AG04449 (cell line): Measurements from ENCODE around the gene MTRF1L.

Source experiments
- CTCF ChIA-PET: fragments of 350-600 bp; formaldehyde crosslinking; extraction: SDS; loops from one replicate; lab custom pipeline; 2021; ENCODE audit warnings: antibody characterized with exemption; lab: Yijun Ruan, JAX
- POLR2A ChIA-PET: fragments of 400-600, 350-600 bp; formaldehyde crosslinking; extraction: SDS; loops from one replicate; lab custom pipeline; 2020; ENCODE audit warnings: antibody characterized with exemption, inconsistent platforms; lab: Yijun Ruan, JAX
- DNase-seq: peaks from one replicate; pipeline ENCODE4 v3.0.0-alpha.2; 2010; ENCODE audit warnings: low read depth, low spot score
- H3K4me3 ChIP-seq: 2 replicates; pipeline ENCODE4 v1.5.1; 2011; ENCODE audit warnings: low read depth, mild to moderate bottlenecking, control low read depth, low read length
- TF ChIP-seq, protein P1 (sequence below): IDR thresholded peaks from one replicate; pipeline ENCODE4 v1.5.1; 2011; ENCODE audit warnings: mild to moderate bottlenecking, moderate library complexity, low read length, control low read depth, inconsistent platforms; ENCODE audit not compliant: insufficient read depth; ENCODE audit errors: missing control alignments

Gene MTRF1L

DNA sequence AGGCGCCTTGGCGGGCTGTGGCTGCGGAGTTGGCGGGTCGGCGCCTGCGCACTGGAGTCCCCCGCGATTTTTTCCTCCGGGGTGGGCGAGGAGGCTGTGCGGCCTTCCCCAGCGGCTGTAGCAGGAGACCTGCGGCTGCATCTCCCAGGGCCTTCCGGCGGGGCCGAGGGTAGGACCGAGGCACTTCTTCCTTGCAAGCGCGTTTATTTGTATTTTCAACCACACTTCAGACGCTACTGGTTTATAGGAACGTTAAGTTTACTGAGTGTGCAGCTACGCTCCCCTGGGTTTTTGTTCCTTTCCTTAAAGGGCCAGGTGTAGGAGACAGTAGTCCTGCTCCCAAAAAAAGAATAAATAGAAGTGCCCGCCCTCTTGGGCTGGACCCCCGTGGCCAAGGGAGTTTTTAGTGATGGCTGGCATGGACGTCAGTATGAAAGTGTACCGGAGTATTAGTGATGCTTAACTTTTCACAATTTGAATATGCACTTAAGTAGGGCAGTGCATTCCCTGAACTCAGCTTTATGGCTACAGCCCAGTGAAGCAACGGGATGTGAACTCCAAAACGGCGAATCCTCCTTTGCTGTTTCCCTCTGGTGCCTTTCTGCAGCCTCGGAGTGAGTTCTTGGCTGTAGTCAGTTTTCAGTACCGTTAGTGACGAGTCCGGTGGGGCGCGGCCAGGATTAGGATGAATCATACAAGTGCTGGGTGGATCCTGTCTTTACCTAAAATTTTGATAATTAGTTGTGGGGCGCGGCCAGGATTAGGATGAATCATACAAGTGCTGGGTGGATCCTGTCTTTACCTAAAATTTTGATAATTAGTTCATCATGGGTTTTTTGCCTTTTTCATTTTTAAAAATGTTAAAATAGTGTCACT lies 18.6 kb downstream of the MTRF1L start:
- ChIA-PET CTCF (interaction anchor here (0.7 to 1.5 kb wide), 4 partner anchors 11 to 42 kb away, joined by 3 to 4 read pairs (median 4); no protein-coding TSS in a partner anchor), POLR2A (interaction anchor here (1.2 to 1.7 kb wide), 2 partner anchors 16 to 18 kb away, joined by 3 to 10 read pairs; partner anchors contain the start of gene MTRF1L)
- TF ChIP-seq, protein P1, sequence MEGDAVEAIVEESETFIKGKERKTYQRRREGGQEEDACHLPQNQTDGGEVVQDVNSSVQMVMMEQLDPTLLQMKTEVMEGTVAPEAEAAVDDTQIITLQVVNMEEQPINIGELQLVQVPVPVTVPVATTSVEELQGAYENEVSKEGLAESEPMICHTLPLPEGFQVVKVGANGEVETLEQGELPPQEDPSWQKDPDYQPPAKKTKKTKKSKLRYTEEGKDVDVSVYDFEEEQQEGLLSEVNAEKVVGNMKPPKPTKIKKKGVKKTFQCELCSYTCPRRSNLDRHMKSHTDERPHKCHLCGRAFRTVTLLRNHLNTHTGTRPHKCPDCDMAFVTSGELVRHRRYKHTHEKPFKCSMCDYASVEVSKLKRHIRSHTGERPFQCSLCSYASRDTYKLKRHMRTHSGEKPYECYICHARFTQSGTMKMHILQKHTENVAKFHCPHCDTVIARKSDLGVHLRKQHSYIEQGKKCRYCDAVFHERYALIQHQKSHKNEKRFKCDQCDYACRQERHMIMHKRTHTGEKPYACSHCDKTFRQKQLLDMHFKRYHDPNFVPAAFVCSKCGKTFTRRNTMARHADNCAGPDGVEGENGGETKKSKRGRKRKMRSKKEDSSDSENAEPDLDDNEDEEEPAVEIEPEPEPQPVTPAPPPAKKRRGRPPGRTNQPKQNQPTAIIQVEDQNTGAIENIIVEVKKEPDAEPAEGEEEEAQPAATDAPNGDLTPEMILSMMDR, result no peak

DNA sequence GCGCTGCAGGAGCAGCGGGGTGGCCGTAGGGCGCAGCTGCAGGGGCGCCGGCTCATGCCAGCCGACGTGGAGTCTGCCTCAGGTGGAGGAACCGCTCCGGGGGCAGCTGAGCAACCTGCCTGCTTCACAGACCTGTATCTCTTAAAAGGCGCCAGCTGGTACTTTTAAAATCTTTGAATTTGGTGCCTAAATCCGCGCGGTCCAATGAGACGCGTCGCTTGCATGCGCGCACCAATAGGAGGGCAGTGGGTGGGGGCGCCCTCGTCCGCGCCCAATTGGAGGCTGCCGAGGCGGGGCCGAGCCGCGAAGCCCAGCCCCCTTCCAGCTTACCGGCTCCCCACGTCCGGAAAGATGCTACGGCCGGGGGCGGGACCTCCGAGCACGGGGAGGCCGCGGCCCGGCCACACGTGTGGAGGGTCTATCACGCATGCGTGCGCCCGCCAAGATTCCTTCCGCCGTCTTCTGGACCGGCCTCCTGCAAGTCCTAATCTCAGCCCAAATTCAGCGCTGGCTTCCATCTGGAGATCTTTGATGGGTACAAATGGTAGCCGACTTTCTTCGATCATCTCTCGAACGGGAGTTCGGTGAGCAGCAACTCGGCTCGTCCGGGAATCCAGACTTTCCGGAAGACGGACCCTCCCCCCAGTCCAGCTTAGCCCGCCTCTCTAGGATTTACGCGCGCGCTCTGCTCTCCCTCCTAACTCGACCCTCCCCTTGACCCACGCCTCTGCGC lies 19.4 kb downstream of the MTRF1L start, which contains the start of gene FBXO5:
Gene FBXO5 (minus strand): TSS at position 138 of the 733 bp plus-strand sequence. CDS start 82 bp downstream, at position 56.
- DNase-seq, result peak; percentile 83
- H3K4me3 ChIP-seq, result peak within 1 kb of the TSS; percentile 92
- CTCF ChIA-PET, result interaction anchor here (0.7 to 1.5 kb wide), 4 partner anchors 10 to 42 kb away, joined by 3 to 4 read pairs (median 4); no protein-coding TSS in a partner anchor
- POLR2A ChIA-PET, result interaction anchor here (0.6 to 1.7 kb wide), 3 partner anchors 17 to 1537 kb away, joined by 3 to 10 read pairs (median 5); partner anchors contain the start of gene MTRF1L
- TF ChIP-seq, protein P1, result no peak

More for the DNA sequence above, 18.6 kb downstream of the MTRF1L start:
- DNase-seq, result peak; percentile 12
- peak overlapping the region; percentile 92 for H3K4me3 ChIP-seq

DNA sequence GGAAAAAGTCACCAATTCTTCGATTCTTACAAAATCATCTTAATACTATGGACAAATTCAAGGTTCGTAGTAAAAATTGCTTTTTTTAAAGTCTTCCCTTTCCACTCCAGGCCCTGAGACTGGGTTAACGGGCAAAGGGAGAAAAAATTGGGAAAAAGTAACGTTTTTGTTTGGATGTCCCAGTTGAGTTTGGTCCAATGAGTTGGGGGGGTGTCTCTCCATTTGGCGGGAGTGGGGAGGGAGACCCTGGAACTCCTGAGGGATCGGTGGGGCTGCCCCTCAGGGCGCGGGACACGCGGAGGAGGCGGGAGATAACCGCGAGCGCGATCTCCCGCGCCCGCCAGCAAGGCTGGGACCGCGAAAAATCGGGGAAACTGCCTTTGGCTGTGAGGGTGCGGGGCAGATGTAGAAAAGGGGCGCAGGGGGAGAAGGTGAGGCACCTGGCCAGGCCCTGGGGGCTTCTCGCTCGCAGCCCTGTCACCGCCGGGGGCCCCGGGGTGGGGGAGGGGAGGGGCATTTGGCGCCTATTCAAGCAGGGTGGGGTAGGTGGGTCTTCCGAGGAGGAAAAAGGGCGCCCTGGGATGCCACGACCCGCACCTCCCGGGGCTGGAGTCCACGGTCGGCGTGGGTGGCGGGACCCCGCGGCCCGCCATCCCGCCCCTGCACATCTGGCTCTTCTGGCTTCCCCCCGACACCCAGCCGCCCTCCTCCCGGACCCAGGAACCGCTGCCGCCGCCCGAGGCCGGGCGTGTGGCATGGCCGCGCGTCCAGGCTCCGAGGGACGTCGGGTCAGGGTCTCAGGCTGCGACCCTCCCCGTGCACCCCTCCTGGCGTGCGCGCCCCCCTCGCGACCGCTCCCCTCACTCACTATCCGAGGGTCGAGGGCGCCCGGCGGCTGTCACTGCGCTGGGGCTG lies 20.3 kb downstream of the MTRF1L start:
- H3K4me3 ChIP-seq, result peak overlapping the region; percentile 72
- DNase-seq, result no peak
- CTCF ChIA-PET, result interaction anchor here (1.0 to 1.5 kb wide), 3 partner anchors 29 to 43 kb away, joined by 4 to 5 read pairs (median 4); no protein-coding TSS in a partner anchor
- POLR2A ChIA-PET, result interaction anchor here (1.2 to 1.7 kb wide), 2 partner anchors 18 to 20 kb away, joined by 3 to 10 read pairs; partner anchors contain the start of gene MTRF1L
- TF ChIP-seq, protein P1, result no peak

DNA sequence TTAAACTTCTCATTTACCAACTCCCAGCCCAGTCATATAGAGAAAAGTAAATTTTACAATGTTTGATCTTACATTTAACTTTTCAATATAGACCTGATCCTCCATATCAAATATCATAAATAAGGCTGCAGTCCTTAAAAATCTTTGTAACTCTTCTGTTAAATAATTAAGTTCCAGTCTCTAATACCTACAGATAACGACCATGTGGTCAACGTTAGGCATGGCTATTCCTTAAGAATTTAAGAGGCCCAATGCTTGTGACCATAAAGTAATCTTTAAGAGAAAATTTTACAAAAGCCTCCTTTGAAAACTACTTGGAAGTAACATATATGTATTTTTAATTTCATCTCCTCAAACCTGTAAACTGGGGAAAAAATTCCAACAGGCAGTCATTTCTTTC lies 21.3 kb downstream of the MTRF1L start:
- POLR2A ChIA-PET, result no interaction called here
- peak overlapping the region; percentile 1 for H3K4me3 ChIP-seq

DNA sequence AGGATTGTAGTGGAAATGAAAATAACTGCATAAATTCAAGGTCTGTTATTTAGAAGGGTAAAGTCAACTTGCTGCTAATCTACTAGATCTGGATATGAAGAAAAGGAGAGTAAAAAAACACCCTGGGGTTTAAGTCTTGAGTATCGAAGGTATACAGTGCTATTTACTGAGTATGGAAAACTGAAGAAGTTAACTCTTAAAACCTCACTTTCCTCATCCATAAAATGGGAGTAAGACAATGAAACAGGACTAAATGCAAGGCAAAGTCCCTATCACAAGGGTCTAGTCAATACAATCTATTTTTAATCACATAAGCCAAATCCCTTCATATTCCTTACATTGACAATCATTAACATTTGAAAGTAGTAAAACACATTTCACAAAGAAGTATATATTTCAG lies 21.9 kb downstream of the MTRF1L start:
- POLR2A ChIA-PET, result no interaction called here
- CTCF ChIA-PET, result interaction anchor here (1.1 kb wide), 1 partner anchor 33 kb away, joined by 5 read pairs; no protein-coding TSS in a partner anchor
- no peak for DNase-seq
- TF ChIP-seq, protein P1, result no peak
- H3K4me3 ChIP-seq, result peak overlapping the region; percentile 1

More for the DNA sequence above, 21.3 kb downstream of the MTRF1L start:
- TF ChIP-seq, protein P1, result no peak
- CTCF ChIA-PET, result interaction anchor here (1.1 kb wide), 1 partner anchor 33 kb away, joined by 5 read pairs; no protein-coding TSS in a partner anchor
- DNase-seq, result no peak
